ENCODE data around the gene AUP1. TPM values are rescaled to one million over a fixed set of nuclear protein-coding genes. Genes with fewer than 3 reads are reported as not detected.

AUP1 gene
- total and polyA plus RNA-seq, 2 donors (not counting 3 experiments of a cell fraction or from before 2014, with no cell fraction given) = 103 to 187 TPM

- no peak overlapping the region for H2AFZ ChIP-seq (ENCODE audit: low read depth, low read length)
- no peak overlapping the region for H3K4me3 ChIP-seq (replicated peaks in 1 of 3; ENCODE audit: insufficient read depth in 1 of 3, low read depth in 1 of 3, low read length in 3 of 3)
- no peaks in the 10 kb centered on the region for H3K4me1 ChIP-seq (ENCODE audit: control insufficient read depth, extremely low read depth, insufficient read depth, low read length)
- dilution Hi-C loops (cut with MboI; ENCODE audit: extremely low pct_ligation_motif_present, low sequenced_read_pairs) = no loop called here
- H3K27me3 ChIP-seq (ENCODE audit: control insufficient read depth in 2 of 2, insufficient read depth in 2 of 2, low read length in 2 of 2) = peaks cover 16 to 19% of the 10 kb centered on the region in 2 experiments
- H3K9ac ChIP-seq (replicated peaks; ENCODE audit: extremely low read depth, insufficient read depth, low read length) = no peak overlapping the region
- H3K36me3 ChIP-seq (ENCODE audit: control insufficient read depth in 2 of 2, extremely low read depth in 1 of 2, insufficient read depth in 2 of 2, low read length in 2 of 2) = no peaks in the 10 kb centered on the region
- no TSS peak for BruUV-seq (replicated peaks)
- H3K27ac ChIP-seq (ENCODE audit: insufficient read depth, low read depth, low read length) = no peak overlapping the region
- ChIA-PET POLR2A (no interaction called here), CTCF (interaction anchor here (1.9 to 3.3 kb wide), 2 partner anchors 18 to 21 kb away, joined by 6 to 14 read pairs; no protein-coding TSS in a partner anchor)
- no peak for FAIRE-seq
- no peaks in the 10 kb centered on the region for H4K20me1 ChIP-seq (replicated peaks; ENCODE audit: control insufficient read depth, extremely low read depth, insufficient read depth, low read length)
- intact Hi-C loops (cut with micrococcal nuclease) = no loop called here
- no peaks in the 10 kb centered on the region for H3K9me3 ChIP-seq (replicated peaks; ENCODE audit: control insufficient read depth, insufficient read depth, low read length)
- no peaks in the 10 kb centered on the region for H3K79me2 ChIP-seq (ENCODE audit: control insufficient read depth, insufficient read depth, low read length)
- H3K9me1 ChIP-seq (replicated peaks; ENCODE audit: control insufficient read depth, extremely low read depth, insufficient read depth, low read length) = no peaks in the 10 kb centered on the region
- H3K4me2 ChIP-seq (ENCODE audit: insufficient read depth, low read length) = no peak overlapping the region
- no peak for DNase-seq (ENCODE audit: low read depth, low spot score)
- TF ChIP-seq FOS (IDR thresholded peaks at IDR 0.05; ENCODE audit: borderline replicate concordance, insufficient read depth, low read length) = no peak
- TF ChIP-seq MAX (IDR thresholded peaks at IDR 0.05; ENCODE audit: insufficient read depth, insufficient read length) = no peak
- TF ChIP-seq, protein P1, sequence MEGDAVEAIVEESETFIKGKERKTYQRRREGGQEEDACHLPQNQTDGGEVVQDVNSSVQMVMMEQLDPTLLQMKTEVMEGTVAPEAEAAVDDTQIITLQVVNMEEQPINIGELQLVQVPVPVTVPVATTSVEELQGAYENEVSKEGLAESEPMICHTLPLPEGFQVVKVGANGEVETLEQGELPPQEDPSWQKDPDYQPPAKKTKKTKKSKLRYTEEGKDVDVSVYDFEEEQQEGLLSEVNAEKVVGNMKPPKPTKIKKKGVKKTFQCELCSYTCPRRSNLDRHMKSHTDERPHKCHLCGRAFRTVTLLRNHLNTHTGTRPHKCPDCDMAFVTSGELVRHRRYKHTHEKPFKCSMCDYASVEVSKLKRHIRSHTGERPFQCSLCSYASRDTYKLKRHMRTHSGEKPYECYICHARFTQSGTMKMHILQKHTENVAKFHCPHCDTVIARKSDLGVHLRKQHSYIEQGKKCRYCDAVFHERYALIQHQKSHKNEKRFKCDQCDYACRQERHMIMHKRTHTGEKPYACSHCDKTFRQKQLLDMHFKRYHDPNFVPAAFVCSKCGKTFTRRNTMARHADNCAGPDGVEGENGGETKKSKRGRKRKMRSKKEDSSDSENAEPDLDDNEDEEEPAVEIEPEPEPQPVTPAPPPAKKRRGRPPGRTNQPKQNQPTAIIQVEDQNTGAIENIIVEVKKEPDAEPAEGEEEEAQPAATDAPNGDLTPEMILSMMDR (IDR thresholded peaks at IDR 0.05; ENCODE audit: extremely low read depth in 1 of 2, insufficient read depth in 1 of 2, low read depth in 1 of 2, low read length in 2 of 2) = no peak
- TF ChIP-seq JUN (IDR thresholded peaks at IDR 0.05; ENCODE audit: borderline replicate concordance, insufficient read depth, insufficient read length, low read depth) = no peak
- no peak for TF ChIP-seq POLR2AphosphoS5 (IDR thresholded peaks at IDR 0.05; ENCODE audit: insufficient read depth, low read depth, low read length)
- no peak for TF ChIP-seq GATA2 (IDR thresholded peaks at IDR 0.05; ENCODE audit: insufficient read depth, insufficient read length, low read depth, low read length)
Observed at GRCh38 chr2:74567881-74568280, 38.4 kb upstream of the AUP1 start.

Measured in endothelial cell of umbilical vein (primary cell).